HepG2 (cell line): ENCODE results near the gene METTL22. TPM values are rescaled to one million over a fixed set of nuclear protein-coding genes. Genes with fewer than 3 reads are reported as not detected.

Source experiments
- CCDC6 ChIP-seq: sonication (generic); formaldehyde crosslinking; IDR thresholded peaks from 2 replicates; pipeline ENCODE4 v1.8.1; 2022; ENCODE audit warnings: mild to moderate bottlenecking, missing genetic modification reagents, moderate library complexity
- CSRNP1 ChIP-seq: sonication (generic); formaldehyde crosslinking; IDR thresholded peaks from 2 replicates; pipeline ENCODE4 v1.8.1; 2023; ENCODE audit warnings: mild to moderate bottlenecking, missing genetic modification reagents
- ERF ChIP-seq: IDR thresholded peaks from 2 replicates; pipeline ENCODE4 v1.6.1; 2018; ENCODE audit warnings: missing biosample characterization, missing genetic modification reagents
- GABPB1 ChIP-seq: IDR thresholded peaks from 2 replicates; pipeline ENCODE4 v1.6.1; 2016; ENCODE audit warnings: mild to moderate bottlenecking, missing genetic modification reagents, moderate library complexity, missing compliant biosample characterization
- HNRNPL ChIP-seq: fragments of 200-400 bp; formaldehyde crosslinking; IDR thresholded peaks from 2 replicates; pipeline ENCODE4 v1.6.1; 2017; ENCODE audit warnings: mild to moderate bottlenecking, low read depth, low read length
- HOXD1 ChIP-seq: sonication (generic); formaldehyde crosslinking; IDR thresholded peaks from 2 replicates; pipeline ENCODE4 v1.5.0; 2020; ENCODE audit warnings: missing genetic modification reagents
- KAT8 ChIP-seq: IDR thresholded peaks from 2 replicates; pipeline ENCODE4 v1.6.1; 2016; ENCODE audit warnings: missing genetic modification reagents, missing compliant biosample characterization
- NR2C2 ChIP-seq: sonication (generic); formaldehyde crosslinking; IDR thresholded peaks from 2 replicates; pipeline ENCODE4 v1.4.0; 2020; ENCODE audit warnings: missing genetic modification reagents, mild to moderate bottlenecking, moderate library complexity, borderline replicate concordance
- PAXIP1 ChIP-seq: sonication (generic); formaldehyde crosslinking; conservative IDR thresholded peaks from 2 replicates; pipeline ENCODE4 v1.4.0; 2020; ENCODE audit warnings: mild to moderate bottlenecking, missing genetic modification reagents, moderate library complexity
- PRPF4 ChIP-seq: fragments of 200-400 bp; formaldehyde crosslinking; IDR thresholded peaks from 2 replicates; pipeline ENCODE4 v1.6.1; 2016; ENCODE audit warnings: low read length, low read depth; ENCODE audit not compliant: poor library complexity, severe bottlenecking
- SNRNP70 ChIP-seq: fragments of 200-400 bp; formaldehyde crosslinking; IDR thresholded peaks from 2 replicates; pipeline ENCODE4 v1.6.1; 2017; ENCODE audit warnings: mild to moderate bottlenecking, low read depth, low read length, moderate library complexity
- TOE1 ChIP-seq: sonication (generic); formaldehyde crosslinking; IDR thresholded peaks from 2 replicates; pipeline ENCODE4 v1.4.0; 2020; ENCODE audit warnings: mild to moderate bottlenecking, missing genetic modification reagents
- ZBTB21 ChIP-seq: sonication (generic); formaldehyde crosslinking; IDR thresholded peaks from 2 replicates; pipeline ENCODE4 v1.4.0; 2020; ENCODE audit warnings: missing genetic modification reagents
- ZNF18 ChIP-seq: sonication (generic); formaldehyde crosslinking; IDR thresholded peaks from 2 replicates; pipeline ENCODE4 v1.8.0; 2022; ENCODE audit warnings: mild to moderate bottlenecking, missing genetic modification reagents; ENCODE audit not compliant: insufficient replicate concordance
- ZNF569 ChIP-seq: sonication (generic); formaldehyde crosslinking; IDR thresholded peaks from 2 replicates; pipeline ENCODE4 v1.5.0; 2020; ENCODE audit warnings: mild to moderate bottlenecking, missing genetic modification reagents, moderate library complexity, borderline replicate concordance
- ZNF572 ChIP-seq: sonication (generic); formaldehyde crosslinking; IDR thresholded peaks from 2 replicates; pipeline ENCODE4 v1.5.1; 2020; ENCODE audit warnings: mild to moderate bottlenecking, missing genetic modification reagents
- polyA plus RNA-seq, 8 experiments: library from polyadenylated mRNA; depleted of rRNA in 3 of 8; stranded (reverse) in 7 of 8; unstranded in 1 of 8; fragments of >200 nt; fragmentation: Illumina TruSeq in 4 of 8; extraction: Trizol in 4 of 8; gene quantifications; 2 replicates each; pipeline versions ENCODE4 v1.2.1 to v1.2.3, GENCODE V29; 2011 to 2016; ENCODE audit warnings: low read depth in 4 of 8, missing spikeins in 1 of 8, mixed read lengths in 1 of 8; ENCODE audit not compliant: insufficient read depth in 1 of 8
- total RNA-seq, 5 experiments: library from RNA; depleted of rRNA; stranded (reverse); fragments of >200 nt; fragmentation: Illumina TruSeq; extraction: Trizol; gene quantifications; 2 replicates each; pipeline ENCODE4 v1.2.3, GENCODE V29; 2016; ENCODE audit warnings: low read depth in 1 of 5
- TF ChIP-seq, protein P1 (sequence below): sonication (generic); formaldehyde crosslinking; conservative IDR thresholded peaks from 2 replicates; pipeline ENCODE4 v1.4.0; 2020; ENCODE audit warnings: missing genetic modification reagents
- TF ChIP-seq, protein P2 (sequence below): sonication (generic); formaldehyde crosslinking; IDR thresholded peaks from 2 replicates; pipeline ENCODE4 v1.9.0; 2021; ENCODE audit warnings: missing genetic modification reagents, borderline replicate concordance

The METTL22 gene
- total and polyA plus RNA-seq, 2 of the 13 experiments (the other 11 are each of a cell fraction or from before 2014, with no cell fraction given): 36.2 to 94.8 TPM

GRCh38 chr16:8660841-8661301 lies 39.4 kb downstream of the METTL22 start (continued):
- TF ChIP-seq ZNF569 (CRISPR knock-in tag) (no peak), ZNF572 (CRISPR knock-in tag) (peak; percentile 56; the same call in 1 of the 2 replicates), ZNF18 (CRISPR knock-in tag) (no peak), GABPB1 (no peak), SNRNP70 (no peak), KAT8 (CRISPR knock-in tag) (no peak), CSRNP1 (no peak), HNRNPL (peak; percentile 69; the same call in 1 of the 2 replicates), PAXIP1 (CRISPR knock-in tag) (no peak), HOXD1 (no peak), ERF (CRISPR knock-in tag) (peak; percentile 69; the same call in 1 of the 2 replicates), PRPF4 (no peak), TOE1 (CRISPR knock-in tag) (no peak), ZBTB21 (CRISPR knock-in tag) (no peak), CCDC6 (CRISPR knock-in tag) (no peak), NR2C2 (CRISPR knock-in tag) (no peak)
- TF ChIP-seq, protein P1, sequence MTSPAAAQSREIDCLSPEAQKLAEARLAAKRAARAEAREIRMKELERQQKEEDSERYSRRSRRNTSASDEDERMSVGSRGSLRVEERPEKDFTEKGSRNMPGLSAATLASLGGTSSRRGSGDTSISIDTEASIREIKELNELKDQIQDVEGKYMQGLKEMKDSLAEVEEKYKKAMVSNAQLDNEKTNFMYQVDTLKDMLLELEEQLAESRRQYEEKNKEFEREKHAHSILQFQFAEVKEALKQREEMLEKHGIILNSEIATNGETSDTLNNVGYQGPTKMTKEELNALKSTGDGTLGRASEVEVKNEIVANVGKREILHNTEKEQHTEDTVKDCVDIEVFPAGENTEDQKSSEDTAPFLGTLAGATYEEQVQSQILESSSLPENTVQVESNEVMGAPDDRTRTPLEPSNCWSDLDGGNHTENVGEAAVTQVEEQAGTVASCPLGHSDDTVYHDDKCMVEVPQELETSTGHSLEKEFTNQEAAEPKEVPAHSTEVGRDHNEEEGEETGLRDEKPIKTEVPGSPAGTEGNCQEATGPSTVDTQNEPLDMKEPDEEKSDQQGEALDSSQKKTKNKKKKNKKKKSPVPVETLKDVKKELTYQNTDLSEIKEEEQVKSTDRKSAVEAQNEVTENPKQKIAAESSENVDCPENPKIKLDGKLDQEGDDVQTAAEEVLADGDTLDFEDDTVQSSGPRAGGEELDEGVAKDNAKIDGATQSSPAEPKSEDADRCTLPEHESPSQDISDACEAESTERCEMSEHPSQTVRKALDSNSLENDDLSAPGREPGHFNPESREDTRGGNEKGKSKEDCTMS: no peak
- TF ChIP-seq, protein P2, sequence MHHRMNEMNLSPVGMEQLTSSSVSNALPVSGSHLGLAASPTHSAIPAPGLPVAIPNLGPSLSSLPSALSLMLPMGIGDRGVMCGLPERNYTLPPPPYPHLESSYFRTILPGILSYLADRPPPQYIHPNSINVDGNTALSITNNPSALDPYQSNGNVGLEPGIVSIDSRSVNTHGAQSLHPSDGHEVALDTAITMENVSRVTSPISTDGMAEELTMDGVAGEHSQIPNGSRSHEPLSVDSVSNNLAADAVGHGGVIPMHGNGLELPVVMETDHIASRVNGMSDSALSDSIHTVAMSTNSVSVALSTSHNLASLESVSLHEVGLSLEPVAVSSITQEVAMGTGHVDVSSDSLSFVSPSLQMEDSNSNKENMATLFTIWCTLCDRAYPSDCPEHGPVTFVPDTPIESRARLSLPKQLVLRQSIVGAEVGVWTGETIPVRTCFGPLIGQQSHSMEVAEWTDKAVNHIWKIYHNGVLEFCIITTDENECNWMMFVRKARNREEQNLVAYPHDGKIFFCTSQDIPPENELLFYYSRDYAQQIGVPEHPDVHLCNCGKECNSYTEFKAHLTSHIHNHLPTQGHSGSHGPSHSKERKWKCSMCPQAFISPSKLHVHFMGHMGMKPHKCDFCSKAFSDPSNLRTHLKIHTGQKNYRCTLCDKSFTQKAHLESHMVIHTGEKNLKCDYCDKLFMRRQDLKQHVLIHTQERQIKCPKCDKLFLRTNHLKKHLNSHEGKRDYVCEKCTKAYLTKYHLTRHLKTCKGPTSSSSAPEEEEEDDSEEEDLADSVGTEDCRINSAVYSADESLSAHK (CRISPR knock-in tag): no peak
